Measurements from ENCODE around the gene IZUMO4.

GRCh38 chr19:2097886-2098327 is 1.2 kb downstream of the IZUMO4 start:
- no peak for TF ChIP-seq POLR2AphosphoS5 (IDR thresholded peaks at IDR 0.05; ENCODE audit: low read depth, low read length)
- no peak for TF ChIP-seq POLR2A (IDR thresholded peaks at IDR 0.05; ENCODE audit: low read depth, low read length)

All from GM12892 (cell line).